Renal cortex interstitium (tissue), 11 donors: ENCODE measurements around the gene CD300A. TPM values are rescaled to one million over a fixed set of nuclear protein-coding genes. Genes with fewer than 3 reads are reported as not detected.

Experiments used
- DNase-seq, 11 donors: peaks; one replicate each; pipeline ENCODE4 v3.0.0-alpha.2; 2013; ENCODE audit warnings: low read depth in 9 of 11, low spot score in 4 of 11; ENCODE audit errors: extremely low read depth in 1 of 11
- polyA plus RNA-seq, 3 donors: library from polyadenylated mRNA; unstranded; fragments of 120-200 nt; gene quantifications; one replicate each; pipeline ENCODE4 v1.2.1, GENCODE V29; 2013; ENCODE audit not compliant: insufficient read length in 3 of 3

Gene CD300A
- polyA plus RNA-seq, 3 donors: 1.00 to 2.8 (median 1.8) TPM

GRCh38 chr17:74527081-74527480 lies 60.6 kb downstream of the CD300A start:
- no peak for DNase-seq

GRCh38 chr17:74527756-74528155 lies 61.3 kb downstream of the CD300A start:
- no peak for DNase-seq

- DNase-seq: no peak
Observed at GRCh38 chr17:74528491-74529199, 62.2 kb downstream of the CD300A start.

GRCh38 chr17:74529243-74529642 lies 62.8 kb downstream of the CD300A start:
- no peak for DNase-seq

- DNase-seq: no peak
Observed at GRCh38 chr17:74530831-74531150, 64.4 kb downstream of the CD300A start.

- no peak for DNase-seq
Observed at GRCh38 chr17:74531231-74531761, 64.9 kb downstream of the CD300A start, which contains the start of gene CD300LB. Gene CD300LB (minus strand): TSS chr17:74531475. CDS start chr17:74531350, 125 bp downstream.

- no peak for DNase-seq
Observed at GRCh38 chr17:74532115-74532514, 65.7 kb downstream of the CD300A start.

Other genes with a start within 250 kb of the CD300A start
- under 1 TPM; 0.09 to 0.22 (median 0.15) TPM for gene DNAI2, start 192.4 kb upstream of the CD300A start, polyA plus RNA-seq
- gene KIF19, start 140.4 kb upstream of the CD300A start, polyA plus RNA-seq: under 1 TPM; 0.30 to 0.79 (median 0.66) TPM
- gene BTBD17, start 104.8 kb upstream of the CD300A start, polyA plus RNA-seq: under 1 TPM; 0.11 to 0.26 (median 0.11) TPM
- gene GPR142, start 99.1 kb upstream of the CD300A start, polyA plus RNA-seq: under 1 TPM in 1 of 3 donors, not detected in 2; 0.11 TPM
- gene GPRC5C, start 34.5 kb upstream of the CD300A start, polyA plus RNA-seq: 100 to 1,000 TPM in 2 of 3 donors, 10 to 100 TPM in 1; 86.9 to 134 (median 115) TPM
- under 1 TPM; 0.17 to 0.44 (median 0.20) TPM for gene CD300LB, start 64.8 kb downstream of the CD300A start, polyA plus RNA-seq
- under 1 TPM; 0.34 to 0.59 (median 0.54) TPM for gene CD300C, start 79.5 kb downstream of the CD300A start, polyA plus RNA-seq
- gene CD300H, start 100.9 kb downstream of the CD300A start, polyA plus RNA-seq: under 1 TPM in 1 of 3 donors, not detected in 2; 0.42 TPM
- not detected for gene CD300LD, start 125.6 kb downstream of the CD300A start, polyA plus RNA-seq
- gene CD300E, start 157.1 kb downstream of the CD300A start, polyA plus RNA-seq: under 1 TPM; 0.16 to 0.42 (median 0.33) TPM
- under 1 TPM; 0.28 to 0.83 (median 0.47) TPM for gene CD300LF, start 246.3 kb downstream of the CD300A start, polyA plus RNA-seq